HepG2 (cell line): ENCODE results near the gene NAPB. TPM values are rescaled to one million over a fixed set of nuclear protein-coding genes. Genes with fewer than 3 reads are reported as not detected.

Source experiments
- CC2D1A ChIP-seq: sonication (generic); formaldehyde crosslinking; IDR thresholded peaks from 2 replicates; pipeline ENCODE4 v1.8.1; 2023; ENCODE audit warnings: mild to moderate bottlenecking, missing genetic modification reagents
- CREM ChIP-seq, 2 experiments: sonication (generic) in 1 of 2; formaldehyde crosslinking in 1 of 2; IDR thresholded peaks; 2 replicates each; pipeline versions ENCODE4 v1.4.0 to v1.6.1; 2016 to 2020; ENCODE audit warnings: antibody characterized with exemption in 1 of 2, mild to moderate bottlenecking in 1 of 2, missing genetic modification reagents in 1 of 2
- FOSL2 ChIP-seq: sonication (generic); formaldehyde crosslinking; IDR thresholded peaks from 2 replicates; pipeline ENCODE4 v1.4.0; 2020; ENCODE audit warnings: missing genetic modification reagents
- IKZF4 ChIP-seq: sonication (generic); formaldehyde crosslinking; IDR thresholded peaks from 2 replicates; pipeline ENCODE4 v1.5.1; 2020; ENCODE audit warnings: borderline replicate concordance, mild to moderate bottlenecking, low read depth, missing genetic modification reagents; ENCODE audit errors: not compliant biosample characterization
- KAT8 ChIP-seq: IDR thresholded peaks from 2 replicates; pipeline ENCODE4 v1.6.1; 2016; ENCODE audit warnings: missing genetic modification reagents, missing compliant biosample characterization
- NRL ChIP-seq: sonication (generic); formaldehyde crosslinking; IDR thresholded peaks from 2 replicates; pipeline ENCODE4 v1.5.0; 2020; ENCODE audit warnings: missing genetic modification reagents, mild to moderate bottlenecking, moderate library complexity, borderline replicate concordance
- RNF2 ChIP-seq: fragments of 450-650 bp; conservative IDR thresholded peaks from 2 replicates; pipeline ENCODE4 v1.6.1; 2016; ENCODE audit warnings: low read depth
- TBX3 ChIP-seq: fragments of 450-650 bp; IDR thresholded peaks from 2 replicates; pipeline ENCODE4 v1.6.1; 2017; ENCODE audit warnings: antibody characterized with exemption, mild to moderate bottlenecking, inconsistent platforms, borderline replicate concordance
- TCF7L2 ChIP-seq: IDR thresholded peaks from 2 replicates; pipeline ENCODE4 v1.6.1; 2011; ENCODE audit warnings: mild to moderate bottlenecking, low read depth, low read length, moderate library complexity
- ZC3H13 ChIP-seq: sonication (generic); formaldehyde crosslinking; IDR thresholded peaks from 2 replicates; pipeline ENCODE4 v1.8.1; 2023; ENCODE audit warnings: mild to moderate bottlenecking, missing genetic modification reagents, moderate library complexity
- ZFP36L1 ChIP-seq: sonication (generic); formaldehyde crosslinking; IDR thresholded peaks from 2 replicates; pipeline ENCODE4 v1.8.0; 2022; ENCODE audit warnings: mild to moderate bottlenecking, missing genetic modification reagents, moderate library complexity
- ZFP62 ChIP-seq: sonication (generic); formaldehyde crosslinking; IDR thresholded peaks from 2 replicates; pipeline ENCODE4 v1.4.0; 2020; ENCODE audit warnings: missing genetic modification reagents
- ZKSCAN8 ChIP-seq: IDR thresholded peaks from 2 replicates; pipeline ENCODE4 v1.6.1; 2016; ENCODE audit warnings: borderline replicate concordance, missing genetic modification reagents, missing compliant biosample characterization
- ZMYM2 ChIP-seq: sonication (generic); formaldehyde crosslinking; IDR thresholded peaks from 2 replicates; pipeline ENCODE4 v1.8.0; 2022; ENCODE audit warnings: mild to moderate bottlenecking, missing genetic modification reagents
- ZNF230 ChIP-seq: sonication (generic); formaldehyde crosslinking; IDR thresholded peaks from 2 replicates; pipeline ENCODE4 v1.4.0; 2020; ENCODE audit warnings: mild to moderate bottlenecking, missing genetic modification reagents
- ZNF263 ChIP-seq: sonication (generic); formaldehyde crosslinking; IDR thresholded peaks from 2 replicates; pipeline ENCODE4 v1.4.0; 2020; ENCODE audit warnings: missing genetic modification reagents
- ZNF34 ChIP-seq: sonication (generic); formaldehyde crosslinking; IDR thresholded peaks from 2 replicates; pipeline ENCODE4 v1.4.0; 2020; ENCODE audit warnings: mild to moderate bottlenecking, missing genetic modification reagents, borderline replicate concordance
- ZNF557 ChIP-seq: sonication (generic); formaldehyde crosslinking; IDR thresholded peaks from 2 replicates; pipeline ENCODE4 v1.4.0; 2020; ENCODE audit warnings: missing genetic modification reagents
- ZNF776 ChIP-seq: sonication (generic); formaldehyde crosslinking; IDR thresholded peaks from 2 replicates; pipeline ENCODE4 v1.4.0; 2020; ENCODE audit warnings: mild to moderate bottlenecking, missing genetic modification reagents
- polyA plus RNA-seq, 8 experiments: library from polyadenylated mRNA; depleted of rRNA in 3 of 8; stranded (reverse) in 7 of 8; unstranded in 1 of 8; fragments of >200 nt; fragmentation: Illumina TruSeq in 4 of 8; extraction: Trizol in 4 of 8; gene quantifications; 2 replicates each; pipeline versions ENCODE4 v1.2.1 to v1.2.3, GENCODE V29; 2011 to 2016; ENCODE audit warnings: low read depth in 4 of 8, missing spikeins in 1 of 8, mixed read lengths in 1 of 8; ENCODE audit not compliant: insufficient read depth in 1 of 8
- total RNA-seq, 5 experiments: library from RNA; depleted of rRNA; stranded (reverse); fragments of >200 nt; fragmentation: Illumina TruSeq; extraction: Trizol; gene quantifications; 2 replicates each; pipeline ENCODE4 v1.2.3, GENCODE V29; 2016; ENCODE audit warnings: low read depth in 1 of 5
- TF ChIP-seq, protein P1 (sequence below): IDR thresholded peaks from 2 replicates; pipeline ENCODE4 v1.6.1; 2016; ENCODE audit warnings: low read depth
- TF ChIP-seq, protein P2 (sequence below): IDR thresholded peaks from 2 replicates; pipeline ENCODE4 v1.6.1; 2018; ENCODE audit warnings: missing genetic modification reagents, mild to moderate bottlenecking, missing compliant biosample characterization
- TF ChIP-seq, protein P3 (sequence below): IDR thresholded peaks from 2 replicates; pipeline ENCODE4 v1.6.1; 2018; ENCODE audit warnings: missing genetic modification reagents
- TF ChIP-seq, protein P4 (sequence below): sonication (generic); formaldehyde crosslinking; IDR thresholded peaks from 2 replicates; pipeline ENCODE4 v1.4.0; 2020; ENCODE audit warnings: missing genetic modification reagents; ENCODE audit errors: not compliant biosample characterization

The NAPB gene
- total and polyA plus RNA-seq, 2 of the 13 experiments (the other 11 are each of a cell fraction or from before 2014, with no cell fraction given) = 15.2 to 16.1 TPM

DNA sequence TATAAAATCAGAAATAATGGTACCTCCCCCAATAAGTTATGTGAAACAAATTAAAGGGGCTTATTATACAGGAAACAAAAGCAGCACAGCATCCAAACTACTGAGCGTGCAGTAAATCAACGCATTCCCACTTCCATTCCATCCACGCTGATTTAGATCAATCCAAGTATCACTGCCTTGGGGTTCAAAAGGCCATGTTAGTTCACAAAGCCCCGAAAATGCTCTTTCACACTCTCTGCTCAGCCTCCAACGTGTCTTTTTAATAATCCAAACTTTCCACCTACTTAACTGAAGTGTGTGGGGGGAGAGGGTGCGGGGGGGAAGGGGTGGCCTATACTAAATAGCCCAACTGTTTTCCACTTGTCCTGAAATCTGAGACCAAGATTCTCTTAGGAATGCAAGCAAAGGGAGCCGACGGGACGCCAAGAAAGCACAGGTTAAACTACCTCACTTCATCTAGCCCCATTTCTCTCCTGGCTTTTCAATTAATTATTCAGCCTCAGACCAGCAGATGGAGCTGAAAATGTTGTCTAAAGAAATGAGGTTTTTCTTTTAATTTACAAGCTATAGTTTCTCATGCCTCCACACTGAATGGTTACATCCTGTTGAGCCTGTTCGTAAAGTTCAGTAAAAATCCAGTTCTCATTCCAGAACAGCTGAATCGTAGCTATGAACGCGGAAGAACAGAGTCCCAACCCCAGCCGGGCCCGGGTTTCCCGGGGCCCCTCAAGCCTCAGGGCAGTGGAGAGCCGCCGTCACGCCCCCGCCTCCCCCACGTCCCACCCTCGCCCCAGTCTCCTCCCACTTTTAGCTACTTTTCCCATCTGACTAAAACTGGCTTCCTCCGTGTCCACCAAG is 71.7 kb downstream of the NAPB start (continued):
- TF ChIP-seq, protein P1, sequence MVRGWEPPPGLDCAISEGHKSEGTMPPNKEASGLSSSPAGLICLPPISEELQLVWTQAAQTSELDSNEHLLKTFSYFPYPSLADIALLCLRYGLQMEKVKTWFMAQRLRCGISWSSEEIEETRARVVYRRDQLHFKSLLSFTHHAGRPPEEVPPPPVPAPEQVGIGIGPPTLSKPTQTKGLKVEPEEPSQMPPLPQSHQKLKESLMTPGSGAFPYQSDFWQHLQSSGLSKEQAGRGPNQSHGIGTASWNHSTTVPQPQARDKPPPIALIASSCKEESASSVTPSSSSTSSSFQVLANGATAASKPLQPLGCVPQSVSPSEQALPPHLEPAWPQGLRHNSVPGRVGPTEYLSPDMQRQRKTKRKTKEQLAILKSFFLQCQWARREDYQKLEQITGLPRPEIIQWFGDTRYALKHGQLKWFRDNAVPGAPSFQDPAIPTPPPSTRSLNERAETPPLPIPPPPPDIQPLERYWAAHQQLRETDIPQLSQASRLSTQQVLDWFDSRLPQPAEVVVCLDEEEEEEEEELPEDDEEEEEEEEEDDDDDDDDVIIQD (CRISPR knock-in tag) = no peak
- no peak for TF ChIP-seq ZNF557
- no peak for TF ChIP-seq CREM (IDR thresholded peaks at IDR 0.05)
- no peak for TF ChIP-seq CREM (CRISPR knock-in tag; IDR thresholded peaks at IDR 0.05)
- TF ChIP-seq, protein P2, sequence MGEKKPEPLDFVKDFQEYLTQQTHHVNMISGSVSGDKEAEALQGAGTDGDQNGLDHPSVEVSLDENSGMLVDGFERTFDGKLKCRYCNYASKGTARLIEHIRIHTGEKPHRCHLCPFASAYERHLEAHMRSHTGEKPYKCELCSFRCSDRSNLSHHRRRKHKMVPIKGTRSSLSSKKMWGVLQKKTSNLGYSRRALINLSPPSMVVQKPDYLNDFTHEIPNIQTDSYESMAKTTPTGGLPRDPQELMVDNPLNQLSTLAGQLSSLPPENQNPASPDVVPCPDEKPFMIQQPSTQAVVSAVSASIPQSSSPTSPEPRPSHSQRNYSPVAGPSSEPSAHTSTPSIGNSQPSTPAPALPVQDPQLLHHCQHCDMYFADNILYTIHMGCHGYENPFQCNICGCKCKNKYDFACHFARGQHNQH (CRISPR knock-in tag) = no peak
- TF ChIP-seq TCF7L2 = no peak
- no peak for TF ChIP-seq FOSL2 (CRISPR knock-in tag)
- no peak for TF ChIP-seq TBX3
- no peak for TF ChIP-seq ZNF34 (CRISPR knock-in tag)
- no peak for TF ChIP-seq NRL (CRISPR knock-in tag)
- no peak for TF ChIP-seq ZNF776 (CRISPR knock-in tag)
- TF ChIP-seq, protein P3, sequence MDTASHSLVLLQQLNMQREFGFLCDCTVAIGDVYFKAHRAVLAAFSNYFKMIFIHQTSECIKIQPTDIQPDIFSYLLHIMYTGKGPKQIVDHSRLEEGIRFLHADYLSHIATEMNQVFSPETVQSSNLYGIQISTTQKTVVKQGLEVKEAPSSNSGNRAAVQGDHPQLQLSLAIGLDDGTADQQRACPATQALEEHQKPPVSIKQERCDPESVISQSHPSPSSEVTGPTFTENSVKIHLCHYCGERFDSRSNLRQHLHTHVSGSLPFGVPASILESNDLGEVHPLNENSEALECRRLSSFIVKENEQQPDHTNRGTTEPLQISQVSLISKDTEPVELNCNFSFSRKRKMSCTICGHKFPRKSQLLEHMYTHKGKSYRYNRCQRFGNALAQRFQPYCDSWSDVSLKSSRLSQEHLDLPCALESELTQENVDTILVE (CRISPR knock-in tag) = no peak
- TF ChIP-seq CC2D1A (CRISPR knock-in tag) = no peak
- TF ChIP-seq IKZF4 (CRISPR knock-in tag) = no peak
- TF ChIP-seq ZC3H13 = no peak
- no peak for TF ChIP-seq RNF2
- TF ChIP-seq, protein P4, sequence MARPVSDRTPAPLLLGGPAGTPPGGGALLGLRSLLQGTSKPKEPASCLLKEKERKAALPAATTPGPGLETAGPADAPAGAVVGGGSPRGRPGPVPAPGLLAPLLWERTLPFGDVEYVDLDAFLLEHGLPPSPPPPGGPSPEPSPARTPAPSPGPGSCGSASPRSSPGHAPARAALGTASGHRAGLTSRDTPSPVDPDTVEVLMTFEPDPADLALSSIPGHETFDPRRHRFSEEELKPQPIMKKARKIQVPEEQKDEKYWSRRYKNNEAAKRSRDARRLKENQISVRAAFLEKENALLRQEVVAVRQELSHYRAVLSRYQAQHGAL (CRISPR knock-in tag) = no peak
- TF ChIP-seq ZKSCAN8 (CRISPR knock-in tag) = no peak
- no peak for TF ChIP-seq ZNF263 (CRISPR knock-in tag)
- TF ChIP-seq ZMYM2 (CRISPR knock-in tag) = no peak
- TF ChIP-seq KAT8 (CRISPR knock-in tag) = no peak
- TF ChIP-seq ZFP36L1 (CRISPR knock-in tag) = no peak
- TF ChIP-seq ZFP62 (CRISPR knock-in tag) = no peak
- no peak for TF ChIP-seq ZNF230 (CRISPR knock-in tag)
